OCI-LY7 (cell line): ENCODE measurements around the gene PRR12. TPM values are rescaled to one million over a fixed set of nuclear protein-coding genes. Genes with fewer than 3 reads are reported as not detected.
"Not testable (repeated sequence)": the region's sequence is repeated elsewhere in the genome, so short reads cannot be mapped to it uniquely, and the experiment has no call there.

ENCODE experiments used
- BruUV-seq: library from RNA; stranded (reverse); fragments of 400-500 nt; replicated peaks from 2 replicates; lab custom pipeline; 2021; lab: Mats Ljungman, UMichigan
- CTCF ChIA-PET: fragments of 300-600 bp; sonication (Branson Sonifier 250); formaldehyde crosslinking; loops from one replicate; lab custom pipeline; 2022; ENCODE audit warnings: antibody characterized with exemption; ENCODE audit not compliant: unreplicated experiment; lab: Charles Lee
- POLR2A ChIA-PET: fragments of 300-600 bp; sonication (Branson Sonifier 250); formaldehyde crosslinking; loops from one replicate; lab custom pipeline; 2022; ENCODE audit warnings: antibody characterized with exemption; lab: Charles Lee
- DNase-seq: peaks from one replicate; pipeline ENCODE4 v3.0.0-alpha.2; 2015; ENCODE audit warnings: low spot score
- H2AFZ ChIP-seq: fragments of 200-600 bp; sonication (generic), shearing (Covaris generic); 2 replicates; pipeline ENCODE4 v1.6.1; 2014; ENCODE audit warnings: mild to moderate bottlenecking, antibody characterized with exemption, low read length, moderate library complexity
- H3K27ac ChIP-seq: fragments of 200-600 bp; sonication (generic); 2 replicates; pipeline ENCODE4 v1.5.1; 2014; ENCODE audit warnings: mixed run types, low read depth, mild to moderate bottlenecking, moderate library complexity, low read length, inconsistent platforms; ENCODE audit not compliant: poor library complexity, severe bottlenecking
- H3K36me3 ChIP-seq: fragments of 200-600 bp; sonication (generic); 2 replicates; pipeline ENCODE4 v1.6.1; 2014; ENCODE audit warnings: mild to moderate bottlenecking, antibody characterized with exemption, low read length, moderate library complexity, mixed read lengths; ENCODE audit not compliant: insufficient read depth
- H3K4me1 ChIP-seq: fragments of 200-600 bp; sonication (generic); 2 replicates; pipeline ENCODE4 v1.5.1; 2014; ENCODE audit warnings: mild to moderate bottlenecking, low read length; ENCODE audit not compliant: insufficient read depth, poor library complexity, severe bottlenecking
- H3K4me2 ChIP-seq: fragments of 200-600 bp; sonication (generic); 2 replicates; pipeline ENCODE4 v1.6.1; 2014; ENCODE audit warnings: mild to moderate bottlenecking, low read length
- H3K4me3 ChIP-seq: fragments of 200-600 bp; sonication (generic); 2 replicates; pipeline ENCODE4 v1.5.1; 2014; ENCODE audit warnings: mild to moderate bottlenecking, low read depth, low read length; ENCODE audit not compliant: poor library complexity, severe bottlenecking
- H3K79me2 ChIP-seq: fragments of 200-600 bp; sonication (generic); 2 replicates; pipeline ENCODE4 v1.6.1; 2016; ENCODE audit warnings: low read depth, mild to moderate bottlenecking, low read length, moderate library complexity, mixed read lengths; ENCODE audit not compliant: insufficient read depth
- H3K9me2 ChIP-seq: fragments of 200-600 bp; sonication (generic); 2 replicates; pipeline ENCODE4 v1.6.1; 2016; ENCODE audit warnings: mild to moderate bottlenecking, low read length, mixed read lengths; ENCODE audit not compliant: insufficient read depth
- H3K9me3 ChIP-seq: fragments of 200-600 bp; sonication (generic); 2 replicates; pipeline ENCODE4 v1.6.1; 2014; ENCODE audit warnings: mild to moderate bottlenecking, mixed run types, low read length, mixed read lengths
- H4K20me1 ChIP-seq: fragments of 200-600 bp; sonication (generic); 2 replicates; pipeline ENCODE4 v1.6.1; 2014; ENCODE audit warnings: mild to moderate bottlenecking, antibody characterized with exemption, low read length, moderate library complexity, mixed read lengths; ENCODE audit not compliant: insufficient read depth
- CTCF ChIP-seq: fragments of 200-600 bp; sonication (generic); conservative IDR thresholded peaks from 2 replicates; pipeline ENCODE4 v1.5.1; 2014; ENCODE audit warnings: mild to moderate bottlenecking, antibody characterized with exemption, low read length, moderate library complexity, mixed read lengths
- EZH2phosphoT487 ChIP-seq: fragments of 200-600 bp; sonication (generic); IDR thresholded peaks from 2 replicates; pipeline ENCODE4 v1.6.1; 2018; ENCODE audit warnings: low read depth, borderline replicate concordance, mild to moderate bottlenecking, mixed run types, antibody characterized with exemption, low read length, moderate library complexity, mixed read lengths
- intact Hi-C: fragments of 100-400 bp; cut with micrococcal nuclease; formaldehyde crosslinking; loops from one replicate; pipeline ENCODE4 v1.10.0; 2022; ENCODE audit not compliant: unreplicated experiment
- total RNA-seq, 2 experiments: library from RNA; depleted of rRNA in 1 of 2; stranded (reverse); fragments of >200 nt in 1 of 2; shearing (Covaris generic) in 1 of 2; gene quantifications; 2 replicates each; pipeline ENCODE4 v1.2.3, GENCODE V29; 2014 to 2022

Gene PRR12
- total RNA-seq, 2 experiments from 2014 or later: 6.5 to 32.8 TPM

- CTCF ChIA-PET: no interaction called here
- Histone ChIP-seq H3K9me3 (no peaks in the 10 kb centered on the region), H3K4me3 (no peak overlapping the region), H3K36me3 (peaks cover 30% of the 10 kb centered on the region), H3K4me1 (no peaks in the 10 kb centered on the region), H3K9me2 (no peaks in the 10 kb centered on the region), H3K79me2 (no peaks in the 10 kb centered on the region), H2AFZ (no peak overlapping the region), H4K20me1 (no peaks in the 10 kb centered on the region), H3K27ac (no peak overlapping the region), H3K4me2 (no peak overlapping the region)
- no peak for DNase-seq
- POLR2A ChIA-PET: interaction anchor here (0.6 kb wide), 1 partner anchor 20 kb away, joined by 3 read pairs; no protein-coding TSS in a partner anchor
- TF ChIP-seq CTCF (no peak), EZH2phosphoT487 (no peak)
- intact Hi-C loops: no loop called here
- TSS peak; percentile 46 for BruUV-seq
These were observed 40.1 kb downstream of the PRR12 start for GRCh38 chr19:49631014-49631588.

- POLR2A ChIA-PET: no interaction called here
- Histone ChIP-seq H3K27ac (no peak overlapping the region), H3K9me2 (no peaks in the 10 kb centered on the region), H3K9me3 (no peaks in the 10 kb centered on the region), H3K4me3 (no peak overlapping the region), H2AFZ (no peak overlapping the region), H3K4me1 (no peaks in the 10 kb centered on the region), H4K20me1 (no peaks in the 10 kb centered on the region), H3K36me3 (peaks cover 24% of the 10 kb centered on the region; the same call in 1 of the 2 replicates), H3K4me2 (no peak overlapping the region), H3K79me2 (no peaks in the 10 kb centered on the region)
- CTCF ChIA-PET: no interaction called here
- BruUV-seq: no TSS peak
- no peak for DNase-seq
- intact Hi-C loops: no loop called here
- no peak for TF ChIP-seq CTCF
These were observed 40.7 kb downstream of the PRR12 start for GRCh38 chr19:49631610-49632192.

- Histone ChIP-seq H3K9me3 (no peaks in the 10 kb centered on the region), H4K20me1 (no peaks in the 10 kb centered on the region), H3K79me2 (no peaks in the 10 kb centered on the region), H3K4me3 (no peak overlapping the region), H3K4me1 (no peaks in the 10 kb centered on the region), H2AFZ (no peak overlapping the region), H3K27ac (no peak overlapping the region), H3K36me3 (peaks cover 16% of the 10 kb centered on the region; the same call in 1 of the 2 replicates), H3K9me2 (no peaks in the 10 kb centered on the region), H3K4me2 (no peak overlapping the region)
- BruUV-seq: no TSS peak
- intact Hi-C loops: no loop called here
- TF ChIP-seq CTCF (no peak), EZH2phosphoT487 (no peak)
- ChIA-PET CTCF (no interaction called here), POLR2A (no interaction called here)
- no peak for DNase-seq
These were observed 41.6 kb downstream of the PRR12 start for GRCh38 chr19:49632576-49632975.

- BruUV-seq, H3K4me1 ChIP-seq, H3K9me3 ChIP-seq, CTCF ChIA-PET, H2AFZ ChIP-seq, H3K4me3 ChIP-seq, H3K9me2 ChIP-seq, H3K27ac ChIP-seq, DNase-seq, POLR2A ChIA-PET, intact Hi-C loops, H4K20me1 ChIP-seq, H3K4me2 ChIP-seq, H3K79me2 ChIP-seq: not testable (repeated sequence)
- peaks cover 11% of the 10 kb centered on the region; the same call in 1 of the 2 replicates for H3K36me3 ChIP-seq
These were observed 42.3 kb downstream of the PRR12 start for GRCh38 chr19:49633273-49633672.
